ENCODE results near the gene SATB2.

DNA sequence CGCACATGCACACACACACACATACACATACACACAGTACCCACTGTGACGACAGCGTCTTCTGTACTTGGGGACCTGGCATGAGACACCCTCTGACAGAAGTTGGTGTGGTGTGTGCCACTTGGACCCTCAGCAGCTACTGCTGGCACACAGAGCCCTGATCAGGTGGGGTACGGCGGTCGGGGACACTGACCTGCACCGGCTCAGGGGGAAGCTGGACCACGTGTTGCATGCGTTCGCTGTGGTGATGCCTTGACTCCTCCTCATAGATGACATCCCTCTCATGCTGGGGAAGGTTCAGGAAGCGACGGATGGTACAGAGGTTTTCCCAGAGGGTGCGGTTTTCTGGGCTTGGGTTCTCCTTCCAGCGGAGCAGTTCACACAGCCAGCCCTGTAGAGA lies 149.2 kb downstream of the SATB2 start:
- no peak for TF ChIP-seq POLR2A (IDR thresholded peaks at IDR 0.05)
- TF ChIP-seq, protein P1, sequence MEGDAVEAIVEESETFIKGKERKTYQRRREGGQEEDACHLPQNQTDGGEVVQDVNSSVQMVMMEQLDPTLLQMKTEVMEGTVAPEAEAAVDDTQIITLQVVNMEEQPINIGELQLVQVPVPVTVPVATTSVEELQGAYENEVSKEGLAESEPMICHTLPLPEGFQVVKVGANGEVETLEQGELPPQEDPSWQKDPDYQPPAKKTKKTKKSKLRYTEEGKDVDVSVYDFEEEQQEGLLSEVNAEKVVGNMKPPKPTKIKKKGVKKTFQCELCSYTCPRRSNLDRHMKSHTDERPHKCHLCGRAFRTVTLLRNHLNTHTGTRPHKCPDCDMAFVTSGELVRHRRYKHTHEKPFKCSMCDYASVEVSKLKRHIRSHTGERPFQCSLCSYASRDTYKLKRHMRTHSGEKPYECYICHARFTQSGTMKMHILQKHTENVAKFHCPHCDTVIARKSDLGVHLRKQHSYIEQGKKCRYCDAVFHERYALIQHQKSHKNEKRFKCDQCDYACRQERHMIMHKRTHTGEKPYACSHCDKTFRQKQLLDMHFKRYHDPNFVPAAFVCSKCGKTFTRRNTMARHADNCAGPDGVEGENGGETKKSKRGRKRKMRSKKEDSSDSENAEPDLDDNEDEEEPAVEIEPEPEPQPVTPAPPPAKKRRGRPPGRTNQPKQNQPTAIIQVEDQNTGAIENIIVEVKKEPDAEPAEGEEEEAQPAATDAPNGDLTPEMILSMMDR (IDR thresholded peaks at IDR 0.05 in 8 of 11, conservative IDR thresholded peaks at IDR 0.05 in 3 of 11) = no peak
- TF ChIP-seq POLR2AphosphoS5 (IDR thresholded peaks at IDR 0.05) = no peak

All from spleen (tissue), 7 donors.